ENCODE results near the gene BOD1.

GRCh38 chr5:173653822-173654523 is 37.5 kb upstream of the BOD1 start:
- no peak for TF ChIP-seq EP300 (IDR thresholded peaks at IDR 0.05)
- no peak for TF ChIP-seq POLR2AphosphoS5 (IDR thresholded peaks at IDR 0.05)
